ENCODE data around the gene MOSMO.
"Not testable (repeated sequence)": the region's sequence is repeated elsewhere in the genome, so short reads cannot be mapped to it uniquely, and the experiment has no call there.

GRCh38 chr16:22111629-22112028, 103.7 kb downstream of the MOSMO start:
- TF ChIP-seq, protein P1, sequence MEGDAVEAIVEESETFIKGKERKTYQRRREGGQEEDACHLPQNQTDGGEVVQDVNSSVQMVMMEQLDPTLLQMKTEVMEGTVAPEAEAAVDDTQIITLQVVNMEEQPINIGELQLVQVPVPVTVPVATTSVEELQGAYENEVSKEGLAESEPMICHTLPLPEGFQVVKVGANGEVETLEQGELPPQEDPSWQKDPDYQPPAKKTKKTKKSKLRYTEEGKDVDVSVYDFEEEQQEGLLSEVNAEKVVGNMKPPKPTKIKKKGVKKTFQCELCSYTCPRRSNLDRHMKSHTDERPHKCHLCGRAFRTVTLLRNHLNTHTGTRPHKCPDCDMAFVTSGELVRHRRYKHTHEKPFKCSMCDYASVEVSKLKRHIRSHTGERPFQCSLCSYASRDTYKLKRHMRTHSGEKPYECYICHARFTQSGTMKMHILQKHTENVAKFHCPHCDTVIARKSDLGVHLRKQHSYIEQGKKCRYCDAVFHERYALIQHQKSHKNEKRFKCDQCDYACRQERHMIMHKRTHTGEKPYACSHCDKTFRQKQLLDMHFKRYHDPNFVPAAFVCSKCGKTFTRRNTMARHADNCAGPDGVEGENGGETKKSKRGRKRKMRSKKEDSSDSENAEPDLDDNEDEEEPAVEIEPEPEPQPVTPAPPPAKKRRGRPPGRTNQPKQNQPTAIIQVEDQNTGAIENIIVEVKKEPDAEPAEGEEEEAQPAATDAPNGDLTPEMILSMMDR (IDR thresholded peaks at IDR 0.05; ENCODE audit: low read depth, low read length, poor library complexity, severe bottlenecking) = not testable (repeated sequence)
- not testable (repeated sequence) for TF ChIP-seq EZH2phosphoT487 (IDR thresholded peaks at IDR 0.05; ENCODE audit: borderline replicate concordance, low read length)
